D721Med (cell line): ENCODE results near the gene SIX3.

ENCODE experiments used
- DNase-seq: peaks from one replicate; pipeline ENCODE4 v3.0.0; 2011; ENCODE audit warnings: low spot score; ENCODE audit not compliant: insufficient read length
- FAIRE-seq: peaks from 2 replicates; lab custom pipeline; 2011; peaks lifted over from hg19 to GRCh38; lab: Jason Lieb, UNC
- TF ChIP-seq, protein P1 (sequence below): IDR thresholded peaks from 2 replicates; pipeline ENCODE4 v1.5.1; 2012; ENCODE audit warnings: mild to moderate bottlenecking, control low read depth; ENCODE audit not compliant: insufficient read depth; ENCODE audit errors: missing control alignments

SIX3 gene

DNA sequence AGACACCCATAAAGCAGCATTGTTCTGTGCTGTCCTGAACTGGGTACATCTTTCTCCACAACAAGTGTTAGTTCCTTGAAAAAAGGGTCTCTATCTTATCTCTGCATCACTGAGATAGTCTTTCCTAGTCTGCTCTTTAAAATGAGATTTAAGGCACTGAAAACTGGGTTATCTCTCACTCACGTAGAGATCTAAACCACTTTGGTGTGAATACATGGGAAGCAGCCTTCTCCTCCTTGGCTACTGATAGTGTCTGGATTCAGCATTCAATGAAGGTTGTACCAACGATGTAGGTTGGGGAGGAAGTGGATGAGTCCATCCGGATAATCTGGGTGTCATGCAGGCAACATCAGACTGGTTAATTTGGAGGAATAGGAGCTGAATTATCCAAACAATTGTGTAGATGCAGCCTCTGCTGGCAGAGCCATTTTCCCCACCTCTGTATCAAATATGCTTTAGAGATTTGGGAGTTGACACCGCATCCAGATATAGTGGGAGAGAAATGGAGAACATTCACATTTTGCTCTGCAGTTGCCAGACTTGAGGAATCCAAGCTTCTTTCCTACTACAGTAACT lies 15.9 kb upstream of the SIX3 start:
- TF ChIP-seq, protein P1, sequence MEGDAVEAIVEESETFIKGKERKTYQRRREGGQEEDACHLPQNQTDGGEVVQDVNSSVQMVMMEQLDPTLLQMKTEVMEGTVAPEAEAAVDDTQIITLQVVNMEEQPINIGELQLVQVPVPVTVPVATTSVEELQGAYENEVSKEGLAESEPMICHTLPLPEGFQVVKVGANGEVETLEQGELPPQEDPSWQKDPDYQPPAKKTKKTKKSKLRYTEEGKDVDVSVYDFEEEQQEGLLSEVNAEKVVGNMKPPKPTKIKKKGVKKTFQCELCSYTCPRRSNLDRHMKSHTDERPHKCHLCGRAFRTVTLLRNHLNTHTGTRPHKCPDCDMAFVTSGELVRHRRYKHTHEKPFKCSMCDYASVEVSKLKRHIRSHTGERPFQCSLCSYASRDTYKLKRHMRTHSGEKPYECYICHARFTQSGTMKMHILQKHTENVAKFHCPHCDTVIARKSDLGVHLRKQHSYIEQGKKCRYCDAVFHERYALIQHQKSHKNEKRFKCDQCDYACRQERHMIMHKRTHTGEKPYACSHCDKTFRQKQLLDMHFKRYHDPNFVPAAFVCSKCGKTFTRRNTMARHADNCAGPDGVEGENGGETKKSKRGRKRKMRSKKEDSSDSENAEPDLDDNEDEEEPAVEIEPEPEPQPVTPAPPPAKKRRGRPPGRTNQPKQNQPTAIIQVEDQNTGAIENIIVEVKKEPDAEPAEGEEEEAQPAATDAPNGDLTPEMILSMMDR = no peak
- DNase-seq = no peak
- FAIRE-seq = no peak

GRCh38 chr2:44926957-44927356 lies 14.5 kb upstream of the SIX3 start:
- no peak for FAIRE-seq
- DNase-seq = no peak
- TF ChIP-seq, protein P1 = no peak

- TF ChIP-seq, protein P1 = no peak
- no peak for FAIRE-seq
- DNase-seq = no peak
These were observed 13.5 kb upstream of the SIX3 start for GRCh38 chr2:44927985-44928482.

- DNase-seq = no peak
- no peak for FAIRE-seq
- TF ChIP-seq, protein P1 = no peak
These were observed 12.9 kb upstream of the SIX3 start for GRCh38 chr2:44928483-44929158.

GRCh38 chr2:44929159-44929734 lies 12.3 kb upstream of the SIX3 start:
- DNase-seq (no peak), FAIRE-seq (no peak)
- TF ChIP-seq, protein P1 = no peak

DNA sequence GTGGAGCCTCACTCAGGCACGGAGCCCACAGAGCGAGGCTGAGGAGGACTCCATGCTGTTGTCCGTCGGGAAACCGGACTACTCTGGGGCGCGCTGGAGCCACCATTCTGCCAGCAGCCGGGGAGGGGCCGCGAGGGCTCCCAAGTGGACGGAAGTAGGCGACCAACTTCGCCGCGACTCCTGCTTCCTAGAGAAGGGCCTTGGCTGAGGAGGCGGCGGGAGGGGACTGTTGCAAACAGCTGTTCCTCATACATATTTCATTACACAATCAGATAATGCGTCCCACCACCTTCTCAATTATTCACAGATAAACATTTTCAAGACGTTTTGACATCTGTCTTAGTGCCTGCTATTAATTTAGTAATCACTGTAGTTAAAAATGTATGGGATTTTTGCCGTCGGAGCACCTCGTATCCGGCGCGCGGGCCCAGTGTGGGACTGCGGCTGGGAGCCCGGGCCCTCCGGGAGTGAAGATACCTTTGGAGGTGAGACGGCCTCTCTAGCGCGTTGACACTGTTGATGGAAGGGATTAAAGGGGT lies 11.7 kb upstream of the SIX3 start:
- FAIRE-seq (no peak), DNase-seq (no peak)
- TF ChIP-seq, protein P1 = no peak
